Stimulated activated CD8-positive, alpha-beta memory T cell treated with anti-CD3 and anti-CD28 coated beads, Interleukin-4, amount 100 ng/mL, for 24 hours (primary cell): ENCODE measurements around the gene SURF1.

ENCODE experiments used
- DNase-seq: peaks from one replicate; pipeline ENCODE4 v3.0.0-alpha.2; 2020; ENCODE audit warnings: low read depth

SURF1 gene

GRCh38 chr9:133361507-133362092, 5.3 kb upstream of the SURF1 start:
- no peak for DNase-seq

GRCh38 chr9:133360400-133361393, 4.4 kb upstream of the SURF1 start:
- DNase-seq, result no peak

GRCh38 chr9:133359399-133360175, 3.3 kb upstream of the SURF1 start:
- DNase-seq, result no peak

GRCh38 chr9:133357656-133358055, 1.4 kb upstream of the SURF1 start:
- DNase-seq, result no peak

GRCh38 chr9:133355881-133356357, 368 bp downstream of the SURF1 start:
- DNase-seq, result no peak

- DNase-seq, result no peak
Measured at GRCh38 chr9:133354766-133355165, 1.5 kb downstream of the SURF1 start.

- no peak for DNase-seq
Measured at GRCh38 chr9:133353548-133353947, 2.7 kb downstream of the SURF1 start.

- no peak for DNase-seq
Measured at GRCh38 chr9:133352635-133353340, 3.5 kb downstream of the SURF1 start.

- DNase-seq, result no peak
Measured at GRCh38 chr9:133351908-133352634, 4.2 kb downstream of the SURF1 start.

GRCh38 chr9:133351526-133351907, 4.8 kb downstream of the SURF1 start:
- DNase-seq, result no peak

GRCh38 chr9:133349965-133350616, 6.2 kb downstream of the SURF1 start:
- no peak for DNase-seq

GRCh38 chr9:133348718-133349573, 7.3 kb downstream of the SURF1 start:
- DNase-seq, result no peak

- peak; percentile 84 for DNase-seq
Measured at GRCh38 chr9:133347985-133348717, 8.1 kb downstream of the SURF1 start, which contains the start of the genes MED22 and RPL7A. Gene MED22, minus strand, starts transcription at chr9:133348131. Its CDS starts 1,469 bp downstream, at chr9:133346662. Gene RPL7A, plus strand, starts transcription at chr9:133348218. Its CDS starts 26 bp downstream, at chr9:133348244.

GRCh38 chr9:133347515-133347984, 8.7 kb downstream of the SURF1 start:
- DNase-seq, result no peak

- no peak for DNase-seq
Measured at GRCh38 chr9:133346021-133346785, 10.1 kb downstream of the SURF1 start.

GRCh38 chr9:133345596-133345995, 10.7 kb downstream of the SURF1 start:
- DNase-seq, result no peak

- no peak for DNase-seq
Measured at GRCh38 chr9:133344979-133345378, 11.3 kb downstream of the SURF1 start.

- no peak for DNase-seq
Measured at GRCh38 chr9:133344071-133344470, 12.2 kb downstream of the SURF1 start.
